Measurements from ENCODE around the gene ABLIM1. TPM values are rescaled to one million over a fixed set of nuclear protein-coding genes. Genes with fewer than 3 reads are reported as not detected.

Gene ABLIM1
- total RNA-seq, 1 donor from 2014 or later: 144 TPM

DNA sequence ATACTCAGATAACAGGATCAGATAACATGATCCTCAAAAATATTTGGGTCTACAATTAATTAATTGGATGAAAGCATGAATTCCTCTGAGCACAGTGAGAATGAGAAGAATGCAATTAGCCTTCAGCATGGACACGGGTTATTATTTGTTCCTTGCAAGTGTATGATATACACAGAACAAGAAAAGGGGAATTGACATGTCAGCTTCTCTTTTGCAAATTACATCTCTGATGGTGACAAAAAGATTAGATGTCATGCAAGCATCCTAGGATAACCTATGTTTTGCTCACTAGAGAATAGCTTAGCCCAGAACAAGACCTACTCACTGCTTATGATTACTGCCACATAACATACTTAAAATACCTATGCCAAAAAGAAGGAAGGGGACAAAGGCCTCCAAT is 120.3 kb downstream of the ABLIM1 start:
- DNase-seq: no peak
- Histone ChIP-seq H3K4me1 (peaks cover 27% of the 10 kb centered on the region), H3K36me3 (no peaks in the 10 kb centered on the region), H3K9me3 (no peaks in the 10 kb centered on the region), H3K27ac (no peak overlapping the region), H3K27me3 (no peaks in the 10 kb centered on the region), H3K4me3 (no peak overlapping the region)
- intact Hi-C loops (cut with DNase I): loop anchor here (10.0 kb wide), 1 partner anchor 53 kb away; no protein-coding TSS in a partner anchor
- ATAC-seq: no peak
- TF ChIP-seq, protein P1, sequence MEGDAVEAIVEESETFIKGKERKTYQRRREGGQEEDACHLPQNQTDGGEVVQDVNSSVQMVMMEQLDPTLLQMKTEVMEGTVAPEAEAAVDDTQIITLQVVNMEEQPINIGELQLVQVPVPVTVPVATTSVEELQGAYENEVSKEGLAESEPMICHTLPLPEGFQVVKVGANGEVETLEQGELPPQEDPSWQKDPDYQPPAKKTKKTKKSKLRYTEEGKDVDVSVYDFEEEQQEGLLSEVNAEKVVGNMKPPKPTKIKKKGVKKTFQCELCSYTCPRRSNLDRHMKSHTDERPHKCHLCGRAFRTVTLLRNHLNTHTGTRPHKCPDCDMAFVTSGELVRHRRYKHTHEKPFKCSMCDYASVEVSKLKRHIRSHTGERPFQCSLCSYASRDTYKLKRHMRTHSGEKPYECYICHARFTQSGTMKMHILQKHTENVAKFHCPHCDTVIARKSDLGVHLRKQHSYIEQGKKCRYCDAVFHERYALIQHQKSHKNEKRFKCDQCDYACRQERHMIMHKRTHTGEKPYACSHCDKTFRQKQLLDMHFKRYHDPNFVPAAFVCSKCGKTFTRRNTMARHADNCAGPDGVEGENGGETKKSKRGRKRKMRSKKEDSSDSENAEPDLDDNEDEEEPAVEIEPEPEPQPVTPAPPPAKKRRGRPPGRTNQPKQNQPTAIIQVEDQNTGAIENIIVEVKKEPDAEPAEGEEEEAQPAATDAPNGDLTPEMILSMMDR (IDR thresholded peaks at IDR 0.05): no peak

GRCh38 chr10:114534571-114534981 is 123.5 kb downstream of the ABLIM1 start:
- peaks cover 11% of the 10 kb centered on the region for H3K4me1 ChIP-seq

GRCh38 chr10:114532226-114532625 is 125.8 kb downstream of the ABLIM1 start:
- Histone ChIP-seq H3K4me1 (peaks cover 1% of the 10 kb centered on the region), H3K27me3 (no peaks in the 10 kb centered on the region), H3K9me3 (no peaks in the 10 kb centered on the region), H3K36me3 (no peaks in the 10 kb centered on the region), H3K4me3 (no peak overlapping the region), H3K27ac (no peak overlapping the region)
- TF ChIP-seq, protein P1 (IDR thresholded peaks at IDR 0.05): no peak
- DNase-seq (no peak), ATAC-seq (no peak)
- intact Hi-C loops (cut with DNase I): loop anchor here (10.0 kb wide), 1 partner anchor 47 kb away; no protein-coding TSS in a partner anchor

More at GRCh38 chr10:114534571-114534981, 123.5 kb downstream of the ABLIM1 start:
- H3K9me3 ChIP-seq: no peaks in the 10 kb centered on the region
- H3K4me3 ChIP-seq: no peak overlapping the region
- TF ChIP-seq, protein P1 (IDR thresholded peaks at IDR 0.05): no peak
- intact Hi-C loops (cut with DNase I): loop anchor here (10.0 kb wide), 1 partner anchor 50 kb away; no protein-coding TSS in a partner anchor
- DNase-seq: no peak
- no peaks in the 10 kb centered on the region for H3K36me3 ChIP-seq
- no peak overlapping the region for H3K27ac ChIP-seq
- no peaks in the 10 kb centered on the region for H3K27me3 ChIP-seq
- ATAC-seq: no peak

DNA sequence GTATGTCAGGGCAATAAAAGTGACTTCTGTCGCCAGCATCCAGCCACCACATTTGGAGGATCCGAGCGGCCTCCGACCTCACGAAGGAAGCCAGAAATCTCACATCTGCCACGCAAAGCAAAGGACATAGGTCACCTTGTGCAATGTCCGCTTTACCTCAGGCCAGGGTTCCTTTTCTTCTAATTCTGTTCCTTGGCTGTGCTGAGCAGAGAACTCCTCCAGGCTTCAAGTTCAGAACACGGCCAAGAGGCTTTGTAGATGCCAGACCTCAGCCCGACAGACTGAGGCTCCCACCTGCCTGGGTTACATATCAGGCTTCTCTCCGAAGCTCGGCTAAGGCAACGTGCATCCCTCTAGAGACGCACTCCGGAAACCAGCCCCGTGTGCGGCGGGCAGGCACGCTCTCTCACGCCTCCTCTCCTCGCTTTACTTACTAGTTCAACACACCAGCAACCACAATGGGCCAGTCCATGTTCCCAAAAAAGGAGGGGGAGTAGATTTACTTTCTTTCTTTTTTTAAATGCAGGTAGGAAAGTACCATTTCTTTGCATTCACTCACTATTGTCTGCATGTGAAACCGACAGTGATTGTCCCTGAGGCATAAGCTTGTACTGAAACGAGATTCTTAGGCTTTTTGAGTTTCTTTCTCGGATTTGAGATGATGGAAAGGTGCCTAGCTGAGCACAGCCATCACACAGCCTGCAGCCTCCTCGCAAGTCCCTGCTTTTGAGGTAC is 131.4 kb downstream of the ABLIM1 start:
- intact Hi-C loops (cut with DNase I): no loop called here
- peaks cover 16% of the 10 kb centered on the region for H3K4me1 ChIP-seq
- H3K27ac ChIP-seq: peak overlapping the region; percentile 77
- peak overlapping the region; percentile 46 for H3K4me3 ChIP-seq
- H3K36me3 ChIP-seq: no peaks in the 10 kb centered on the region
- DNase-seq (peak; percentile 81), ATAC-seq (peak; percentile 96)
- H3K9me3 ChIP-seq: no peaks in the 10 kb centered on the region
- H3K27me3 ChIP-seq: no peaks in the 10 kb centered on the region
- TF ChIP-seq, protein P1 (IDR thresholded peaks at IDR 0.05): no peak

GRCh38 chr10:114526126-114526503 is 132.0 kb downstream of the ABLIM1 start:
- intact Hi-C loops (cut with DNase I): no loop called here
- no peak for ATAC-seq
- Histone ChIP-seq H3K9me3 (no peaks in the 10 kb centered on the region), H3K27ac (peak overlapping the region; percentile 77), H3K36me3 (no peaks in the 10 kb centered on the region), H3K27me3 (no peaks in the 10 kb centered on the region), H3K4me3 (peak overlapping the region; percentile 46), H3K4me1 (peaks cover 16% of the 10 kb centered on the region)
- DNase-seq: no peak
- TF ChIP-seq, protein P1 (IDR thresholded peaks at IDR 0.05): no peak
